Prostate gland (tissue), 2 donors: ENCODE results near the gene PRPSAP1. TPM values are rescaled to one million over a fixed set of nuclear protein-coding genes. Genes with fewer than 3 reads are reported as not detected.

ENCODE experiments used
- DNase-seq: peaks from one replicate; pipeline ENCODE4 v3.0.0-alpha.2; 2019; ENCODE audit warnings: low spot score
- H3K27ac ChIP-seq, 2 donors: fragments of 200-600 bp; sonication (generic); 2 replicates each; pipeline ENCODE4 v1.5.1; 2017 to 2019
- H3K27me3 ChIP-seq: fragments of 200-600 bp; sonication (generic); replicated peaks from 2 replicates; pipeline ENCODE4 v1.5.1; 2019; ENCODE audit not compliant: insufficient read depth
- H3K36me3 ChIP-seq, 2 donors: fragments of 200-600 bp; sonication (generic); 1 replicate in 1 of 2; 2 replicates in 1 of 2; pipeline versions ENCODE4 v1.5.1 to v1.8.1; 2017 to 2019
- H3K4me1 ChIP-seq: fragments of 200-600 bp; sonication (generic); replicated peaks from 2 replicates; pipeline ENCODE4 v1.5.1; 2019
- H3K4me3 ChIP-seq, 2 donors: fragments of 200-600 bp; sonication (generic); 2 replicates each; pipeline ENCODE4 v1.5.1; 2017 to 2019
- H3K9me3 ChIP-seq: fragments of 200-600 bp; sonication (generic); 2 replicates; pipeline ENCODE4 v1.5.1; 2017
- CTCF ChIP-seq, 4 experiments: fragments of 200-600 bp in 2 of 4; fragments of 450-650 bp in 2 of 4; sonication (generic) in 2 of 4; IDR thresholded peaks; 1 replicate in 3 of 4; 2 replicates in 1 of 4; pipeline ENCODE4 v1.5.1; 2016 to 2019; ENCODE audit warnings: antibody characterized with exemption in 4 of 4, mild to moderate bottlenecking in 2 of 4, moderate library complexity in 2 of 4
- POLR2A ChIP-seq: fragments of 450-650 bp; IDR thresholded peaks from one replicate; pipeline ENCODE4 v1.6.1; 2016; ENCODE audit warnings: antibody characterized with exemption, mild to moderate bottlenecking
- POLR2AphosphoS5 ChIP-seq: sonication (generic); formaldehyde crosslinking; IDR thresholded peaks from one replicate; pipeline ENCODE4 v1.6.1; 2017; ENCODE audit warnings: antibody characterized with exemption
- WGBS: methylation state at CpG from one replicate; pipeline ENCODE4 v1.1.5; 2018; 5-methylcytosine and 5-hydroxymethylcytosine counted together
- intact Hi-C: fragments of 100-400 bp; cut with DNase I; formaldehyde crosslinking; loops from one replicate; pipeline ENCODE4 v1.14.2; 2022
- total RNA-seq, 2 donors: library from RNA; depleted of rRNA; stranded (reverse); fragments of >200 nt; gene quantifications; one replicate each; pipeline ENCODE4 v1.1.0, GENCODE V29; 2016

The PRPSAP1 gene
- total RNA-seq, 2 donors from 2014 or later, result 51.5 to 115 TPM

DNA sequence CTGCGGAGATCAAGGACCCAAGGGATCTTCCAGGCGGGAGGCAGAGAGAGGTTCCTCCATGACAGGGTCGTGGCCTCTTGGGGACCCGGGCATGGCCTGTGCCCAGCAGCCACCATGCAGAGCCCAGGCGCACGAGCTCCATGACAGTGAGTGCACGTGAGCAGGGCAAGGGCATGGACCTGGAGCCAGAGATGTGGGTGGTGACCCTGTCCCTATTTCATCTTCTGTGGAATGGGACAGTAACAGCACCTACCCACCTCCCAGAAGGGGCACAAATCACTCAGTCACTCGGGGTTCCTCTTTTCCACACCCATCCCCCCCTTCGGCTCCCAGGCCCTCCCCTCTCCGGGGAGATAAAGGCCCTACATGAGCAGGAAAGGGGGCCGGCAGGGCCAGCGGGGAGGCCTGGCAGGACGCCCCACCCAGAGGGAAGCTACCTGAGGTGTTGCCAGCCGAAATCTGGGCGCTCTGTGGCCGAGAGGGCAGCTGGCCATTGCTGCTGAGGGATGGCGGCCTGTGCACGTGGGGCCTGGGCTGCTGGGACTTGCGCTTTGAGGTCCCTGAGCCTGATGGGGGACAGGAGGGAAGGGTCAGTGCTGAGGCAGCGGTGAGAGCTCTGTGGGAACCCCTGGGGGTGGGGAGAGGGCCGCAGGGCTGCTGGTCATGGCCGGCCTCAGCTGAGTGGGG, 78.2 kb downstream of the PRPSAP1 start:
- Histone ChIP-seq H3K36me3 (no peaks in the 10 kb centered on the region), H3K27me3 (no peaks in the 10 kb centered on the region), H3K4me1 (peaks cover 18% of the 10 kb centered on the region), H3K9me3 (no peaks in the 10 kb centered on the region), H3K4me3 (no peak overlapping the region), H3K27ac (no peak overlapping the region)
- DNase-seq, result no peak
- intact Hi-C loops, result loop anchor here (10.0 kb wide), 1 partner anchor 261 kb away; no protein-coding TSS in a partner anchor
- 93% methylated on average over 22 of the region's 22 CpGs for WGBS
- TF ChIP-seq CTCF (IDR thresholded peaks at IDR 0.05) (no peak), POLR2AphosphoS5 (no peak), POLR2A (no peak)

GRCh38 chr17:76274112-76274956, 79.4 kb downstream of the PRPSAP1 start:
- no peak for DNase-seq
- no peaks in the 10 kb centered on the region for H3K27me3 ChIP-seq
- no peaks in the 10 kb centered on the region for H3K36me3 ChIP-seq
- no peaks in the 10 kb centered on the region for H3K9me3 ChIP-seq
- TF ChIP-seq POLR2AphosphoS5, result no peak
- TF ChIP-seq POLR2A, result no peak
- no peak for TF ChIP-seq CTCF (IDR thresholded peaks at IDR 0.05)
- intact Hi-C loops, result loop anchor here (10.0 kb wide), 1 partner anchor 260 kb away; no protein-coding TSS in a partner anchor
- peak overlapping the region in 1 of 2 donors; percentile 38 for H3K27ac ChIP-seq
- peaks cover 18% of the 10 kb centered on the region for H3K4me1 ChIP-seq
- no peak overlapping the region for H3K4me3 ChIP-seq
- whole genome bisulfite sequencing, result 70% methylated on average over 17 of the region's 21 CpGs

- no peaks in the 10 kb centered on the region for H3K9me3 ChIP-seq
- H3K4me1 ChIP-seq, result peaks cover 16% of the 10 kb centered on the region
- peak overlapping the region in 1 of 2 donors; percentile 73 for H3K27ac ChIP-seq
- no peaks in the 10 kb centered on the region for H3K36me3 ChIP-seq
- WGBS, result 46% methylated on average over 24 of the region's 26 CpGs
- TF ChIP-seq CTCF (IDR thresholded peaks at IDR 0.05) (no peak), POLR2A (no peak), POLR2AphosphoS5 (no peak)
- H3K27me3 ChIP-seq, result no peaks in the 10 kb centered on the region
- intact Hi-C loops, result loop anchor here (10.0 kb wide), 1 partner anchor 259 kb away; no protein-coding TSS in a partner anchor
- no peak for DNase-seq
- no peak overlapping the region for H3K4me3 ChIP-seq
Observed at GRCh38 chr17:76273445-76274111, 80.1 kb downstream of the PRPSAP1 start.

DNA sequence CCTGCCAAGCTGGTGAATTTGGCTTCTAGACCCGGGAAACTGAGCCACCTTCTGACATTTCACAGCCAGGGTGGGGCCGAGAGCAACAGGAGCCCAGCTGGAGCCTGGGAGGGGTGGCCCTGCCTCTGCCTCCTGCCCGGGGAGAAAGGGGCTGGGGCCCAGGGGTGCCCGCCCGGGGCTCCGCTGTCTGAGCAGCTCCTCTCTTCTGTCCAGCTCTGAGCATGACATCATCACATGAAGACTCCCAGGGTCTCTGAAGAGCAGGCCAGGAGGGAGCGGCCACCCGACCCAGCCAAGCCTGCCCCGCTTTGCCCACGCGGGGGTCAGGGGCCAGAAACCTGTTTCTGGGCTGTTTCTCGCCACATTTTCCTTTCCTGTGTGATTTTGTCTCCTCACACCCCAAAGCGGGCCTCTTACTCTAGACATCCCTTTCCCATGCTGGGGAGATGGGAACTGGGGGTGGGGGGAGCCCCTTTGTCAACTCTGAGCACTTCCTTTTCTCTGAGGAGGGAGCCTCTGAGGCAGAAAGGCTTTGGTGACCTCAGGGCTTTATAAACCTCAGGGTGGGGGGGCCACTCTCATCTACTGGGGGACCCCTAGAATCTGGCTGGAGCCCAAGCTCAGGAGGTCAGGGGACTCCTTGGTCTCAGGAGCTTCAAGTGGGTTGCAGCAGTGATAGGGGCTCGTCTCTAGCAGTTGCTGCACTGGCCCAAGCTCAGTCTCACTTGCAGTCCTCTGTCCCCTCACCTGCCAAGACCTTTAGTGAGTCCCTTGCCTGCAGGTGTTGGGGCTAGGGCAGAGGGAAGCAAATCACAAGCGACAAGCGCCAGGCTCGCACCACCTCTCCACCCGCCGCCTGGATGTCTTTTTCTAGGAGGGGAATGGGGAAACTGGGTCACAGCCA, 80.9 kb downstream of the PRPSAP1 start:
- Histone ChIP-seq H3K4me3 (peak overlapping the region; percentile 24 to 36), H3K27ac (peak overlapping the region; percentile 73), H3K4me1 (peaks cover 23% of the 10 kb centered on the region), H3K36me3 (no peaks in the 10 kb centered on the region), H3K9me3 (no peaks in the 10 kb centered on the region), H3K27me3 (no peaks in the 10 kb centered on the region)
- no peak for TF ChIP-seq POLR2AphosphoS5
- no peak for TF ChIP-seq POLR2A
- no peak for TF ChIP-seq CTCF (IDR thresholded peaks at IDR 0.05)
- intact Hi-C loops, result loop anchor here (10.0 kb wide), 1 partner anchor 258 kb away; no protein-coding TSS in a partner anchor
- no peak for DNase-seq
- 62% methylated on average over 18 of the region's 19 CpGs for WGBS
